HG03432 (cell line): ENCODE data around the gene IGF2BP2.
A peak's percentile ranks its signal among the peaks of the same experiment; 100 is the strongest.
"Not testable (repeated sequence)": the region's sequence is repeated elsewhere in the genome, so short reads cannot be mapped to it uniquely, and the experiment has no call there.

Experiments
- ATAC-seq: cut with Tn5 transposase; IDR thresholded peaks from one replicate; pipeline ENCODE4 v1.9.1; 2021; ENCODE audit warnings: mild to moderate bottlenecking, moderate library complexity; ENCODE audit not compliant: unreplicated experiment

Gene IGF2BP2

DNA sequence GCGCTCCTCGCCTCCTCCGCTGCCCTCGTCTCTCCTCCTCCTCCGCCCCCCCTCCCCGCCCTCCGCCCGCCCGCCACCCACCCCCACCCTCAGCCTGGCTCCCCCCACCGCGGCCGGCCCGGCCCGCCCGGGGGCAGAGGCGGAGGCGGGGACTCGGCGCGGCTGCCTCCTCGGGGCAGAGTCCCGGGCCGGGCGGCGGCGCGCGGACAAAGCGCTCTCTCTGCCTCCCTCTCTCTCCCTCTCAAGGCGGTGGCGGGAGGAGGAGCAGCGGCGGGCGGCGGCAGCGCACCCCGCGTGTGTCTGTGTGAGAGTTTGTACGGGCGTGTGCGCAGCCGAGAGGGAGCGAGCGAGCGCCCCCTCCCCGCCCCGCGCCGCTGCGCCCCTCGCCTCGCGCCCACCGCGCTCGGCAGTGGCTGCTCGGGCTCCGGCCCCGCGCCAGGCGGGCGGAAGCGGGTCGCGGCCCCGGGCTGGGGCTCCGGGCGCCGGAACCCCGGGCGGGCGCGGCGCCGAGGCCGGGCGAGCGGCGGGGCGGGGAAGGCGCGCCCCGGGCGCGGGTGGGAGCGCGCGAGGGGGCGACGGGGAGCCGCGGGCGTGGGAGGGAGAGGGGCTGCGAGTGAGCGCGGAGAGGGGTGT lies at the start of gene IGF2BP2:
Gene IGF2BP2 (minus strand): TSS at position 37 of the 633 bp plus-strand sequence. CDS start 82 bp downstream, outside the sequence.
- ATAC-seq = peak; percentile 72

DNA sequence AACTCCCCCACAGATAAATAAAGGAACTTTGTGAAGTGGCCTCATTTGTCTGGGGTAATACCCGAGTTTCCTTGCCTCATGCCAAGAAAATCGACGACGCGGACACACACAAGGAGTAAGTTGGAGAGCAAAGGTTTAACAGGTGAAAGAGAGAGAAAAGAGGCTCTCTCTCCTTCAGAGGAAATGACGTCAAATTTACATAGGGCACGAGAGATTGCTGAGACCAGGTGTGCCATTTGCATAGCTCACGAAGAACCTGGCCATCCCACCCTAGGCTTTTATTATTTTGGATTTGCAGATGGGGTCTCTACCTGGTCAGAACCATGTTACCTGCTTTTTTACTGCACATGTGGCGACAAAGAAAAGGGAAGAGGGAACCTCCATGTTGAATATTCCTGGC lies 49.3 kb upstream of the IGF2BP2 start:
- no peak for ATAC-seq

DNA sequence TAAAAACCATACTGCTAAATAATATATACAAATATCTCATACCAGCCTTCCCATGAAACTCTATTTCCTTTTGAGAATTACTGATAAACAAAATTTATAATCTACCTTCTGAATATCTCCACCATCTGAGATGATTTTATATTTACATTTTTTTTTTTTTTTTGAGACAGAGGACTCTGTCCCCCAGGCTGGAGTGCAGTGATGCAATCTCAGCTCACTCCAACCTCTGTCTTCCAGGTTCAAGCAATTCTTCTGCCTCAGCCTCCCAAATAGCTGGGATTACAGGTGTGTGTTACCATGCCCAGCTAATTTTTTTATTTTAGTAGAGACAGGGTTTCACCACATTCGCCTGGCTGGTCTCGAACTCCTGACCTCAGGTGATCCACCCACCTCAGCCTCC lies 42.8 kb upstream of the IGF2BP2 start:
- no peak for ATAC-seq

- no peak for ATAC-seq
These were observed 42.2 kb upstream of the IGF2BP2 start for GRCh38 chr3:185866995-185867394.

- ATAC-seq = no peak
These were observed 41.7 kb upstream of the IGF2BP2 start for GRCh38 chr3:185866555-185866954.

GRCh38 chr3:185865247-185865646 lies 40.4 kb upstream of the IGF2BP2 start:
- ATAC-seq = no peak

GRCh38 chr3:185864767-185865166 lies 39.9 kb upstream of the IGF2BP2 start:
- ATAC-seq = no peak

DNA sequence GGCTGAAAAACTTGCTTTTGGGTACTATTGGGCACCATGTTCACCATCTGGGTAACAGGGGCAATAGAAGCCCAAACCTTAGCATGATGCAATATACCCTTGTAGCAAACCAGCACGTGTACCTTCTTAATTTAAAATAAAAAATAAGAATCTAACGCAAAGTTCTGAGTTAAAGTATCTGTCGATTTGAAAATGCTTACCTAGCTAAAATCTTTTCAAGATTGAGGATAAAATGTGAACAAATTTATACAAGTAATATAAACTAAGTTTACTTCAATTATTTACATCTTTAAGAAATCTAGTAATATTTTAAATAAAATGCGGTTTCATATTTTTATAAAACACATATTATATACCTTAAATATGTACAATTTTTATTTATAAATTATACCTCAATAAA lies 38.1 kb upstream of the IGF2BP2 start:
- no peak for ATAC-seq

DNA sequence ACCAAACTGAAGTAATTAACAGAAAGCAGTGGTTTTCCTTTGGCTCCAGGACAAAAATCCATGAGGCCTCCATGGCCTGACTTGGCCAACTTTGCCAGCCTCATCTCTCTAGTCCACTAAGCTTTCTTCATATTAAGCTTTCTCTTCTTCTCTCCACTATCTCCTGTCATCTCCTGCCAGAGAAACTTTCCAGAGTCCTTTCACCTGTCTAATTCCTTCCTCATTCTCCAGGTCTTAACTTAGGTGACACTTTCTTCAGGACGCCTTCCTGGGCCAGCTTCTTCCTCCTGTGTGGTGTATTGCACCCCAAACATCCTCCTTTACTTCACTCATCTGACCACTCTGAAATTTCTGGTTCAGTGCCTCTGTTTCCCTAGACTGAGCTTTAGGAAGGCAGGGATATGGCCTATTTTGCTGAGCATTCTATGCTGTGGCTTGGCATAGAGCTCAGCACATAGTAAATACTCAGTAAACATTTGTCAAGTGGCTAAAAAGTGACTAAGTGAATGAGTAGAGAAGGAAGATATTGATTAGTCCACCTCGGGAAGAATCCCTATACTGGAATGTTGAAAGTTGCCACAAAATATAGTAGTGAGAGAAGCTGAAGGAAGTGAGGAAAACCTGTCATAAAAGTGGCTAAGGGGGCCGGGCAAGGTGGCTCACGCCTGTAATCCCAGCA lies 34.6 kb upstream of the IGF2BP2 start:
- ATAC-seq = no peak

GRCh38 chr3:185858502-185859225 lies 33.8 kb upstream of the IGF2BP2 start:
- ATAC-seq = no peak

GRCh38 chr3:185857208-185857607 lies 32.4 kb upstream of the IGF2BP2 start:
- ATAC-seq = no peak

DNA sequence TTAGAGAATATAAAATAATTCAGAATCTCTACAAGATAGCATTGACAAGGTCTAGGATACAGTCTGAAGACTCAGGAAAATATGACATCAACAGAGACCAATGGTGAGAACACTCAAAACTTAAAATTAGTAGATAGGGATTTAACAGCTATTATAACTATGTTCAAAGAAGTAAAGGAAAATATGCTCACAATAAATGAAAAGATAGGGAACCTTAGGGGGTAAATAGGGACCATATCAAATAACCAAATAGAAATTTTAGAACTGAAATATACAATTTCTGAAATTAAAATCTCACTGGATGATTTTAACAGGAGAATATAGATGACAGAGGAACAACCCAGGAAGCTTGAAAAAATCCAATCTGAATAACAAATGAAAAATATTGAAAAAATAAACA lies 31.8 kb upstream of the IGF2BP2 start:
- no peak for ATAC-seq

DNA sequence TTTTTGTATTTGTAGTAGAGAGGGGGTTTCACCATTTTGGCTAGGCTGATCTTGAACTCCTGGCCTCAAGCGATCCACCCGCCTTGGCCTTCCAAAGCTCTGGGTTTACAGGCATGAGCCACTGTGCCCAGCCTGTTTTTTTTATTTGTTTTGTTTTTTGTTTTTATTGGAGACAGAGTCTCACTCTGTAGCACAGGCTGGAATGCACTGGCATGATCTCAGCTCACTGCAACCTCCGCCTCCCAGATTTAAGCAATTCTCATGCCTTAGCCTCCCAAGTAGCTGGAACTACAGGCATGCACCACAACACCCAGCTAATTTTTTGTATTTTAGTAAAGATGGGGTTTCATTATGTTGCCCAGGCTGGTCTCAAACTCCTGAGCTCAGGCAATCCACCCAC lies 28.9 kb upstream of the IGF2BP2 start:
- ATAC-seq = not testable (repeated sequence)

DNA sequence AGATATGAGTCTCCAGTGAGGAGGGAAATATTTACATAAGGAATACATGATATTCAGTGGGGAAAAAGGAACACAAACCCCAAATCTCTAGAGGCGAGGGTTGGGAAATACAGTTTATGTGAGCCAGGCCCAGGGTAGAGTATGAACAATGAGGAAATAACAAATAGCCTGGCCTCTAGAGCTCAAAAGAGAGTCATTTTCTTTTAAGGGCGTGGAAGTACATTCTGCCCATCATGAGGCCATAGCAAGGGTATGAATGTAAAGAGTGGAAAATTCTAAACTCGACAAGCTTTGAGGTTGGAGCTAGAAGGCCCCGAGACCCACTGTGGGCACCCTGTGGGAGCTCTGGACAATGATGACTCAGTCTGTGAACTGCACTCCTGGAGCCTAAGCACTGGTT lies 27.8 kb upstream of the IGF2BP2 start:
- ATAC-seq = no peak

- ATAC-seq = no peak
These were observed 27.1 kb upstream of the IGF2BP2 start for GRCh38 chr3:185851959-185852358.

DNA sequence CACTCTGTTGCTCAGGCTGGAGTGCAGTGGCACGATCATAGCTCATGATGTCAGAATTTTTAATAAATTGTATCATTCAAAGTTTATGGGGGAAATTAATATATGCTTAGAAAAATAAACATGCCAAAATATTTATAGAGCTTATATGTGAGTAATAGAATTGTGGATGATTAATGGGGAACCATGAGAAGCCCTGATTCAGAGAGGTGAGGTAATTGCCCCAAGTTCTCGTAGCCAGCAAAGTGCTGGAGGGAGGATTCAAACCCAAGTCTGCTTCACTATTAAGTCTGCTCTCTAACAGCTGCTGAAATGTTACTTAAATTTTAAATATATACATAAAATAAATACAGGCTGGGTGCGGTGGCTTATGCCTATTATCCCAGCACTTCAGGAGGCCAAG lies 26.2 kb upstream of the IGF2BP2 start:
- ATAC-seq = no peak

GRCh38 chr3:185847506-185847905 lies 22.7 kb upstream of the IGF2BP2 start:
- ATAC-seq = no peak

- no peak for ATAC-seq
These were observed 21.2 kb upstream of the IGF2BP2 start for GRCh38 chr3:185846037-185846436.

- ATAC-seq = no peak
These were observed 19.2 kb upstream of the IGF2BP2 start for GRCh38 chr3:185844051-185844450.

- no peak for ATAC-seq
These were observed 18.8 kb upstream of the IGF2BP2 start for GRCh38 chr3:185843635-185844034.

DNA sequence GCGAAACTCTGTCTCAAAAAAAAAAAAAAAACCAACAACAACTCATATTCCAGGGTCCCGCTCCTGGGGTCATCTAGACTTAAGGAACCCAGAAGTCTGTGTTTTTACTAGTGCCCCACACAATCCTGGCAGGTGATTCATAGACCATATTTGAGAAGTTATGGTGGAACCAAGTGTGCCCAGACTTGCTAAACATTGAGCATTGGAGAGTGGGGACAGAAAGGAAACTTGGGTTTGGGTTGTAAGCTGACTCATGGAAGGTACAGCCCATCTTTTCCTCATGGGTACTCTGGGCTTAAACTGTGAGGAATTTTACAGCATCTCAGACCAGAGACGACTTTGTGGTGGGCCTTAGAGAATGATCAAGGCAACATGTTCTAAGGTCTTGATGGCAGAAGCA lies 18.3 kb upstream of the IGF2BP2 start:
- ATAC-seq = no peak

GRCh38 chr3:185842241-185842640 lies 17.4 kb upstream of the IGF2BP2 start:
- no peak for ATAC-seq
